ENCODE results near the gene IQGAP2. TPM values are rescaled to one million over a fixed set of nuclear protein-coding genes. Genes with fewer than 3 reads are reported as not detected.
"Not testable (repeated sequence)": the region's sequence is repeated elsewhere in the genome, so short reads cannot be mapped to it uniquely, and the experiment has no call there.

Gene IQGAP2
- total RNA-seq, 2 experiments from 2014 or later = 118 to 124 TPM

- H3K4me1 Mint-ChIP-seq = no peaks in the 10 kb centered on the region
- H3K27me3 Mint-ChIP-seq = no peaks in the 10 kb centered on the region
- H3K4me3 Mint-ChIP-seq = no peak overlapping the region
- no peak for DNase-seq
- H3K36me3 Mint-ChIP-seq (ENCODE audit: low read depth) = peaks cover 71% of the 10 kb centered on the region
- ChIA-PET POLR2A (no interaction called here), CTCF (no interaction called here)
- no peak overlapping the region for H3K27ac Mint-ChIP-seq
- no peaks in the 10 kb centered on the region for H3K9me3 Mint-ChIP-seq
Measured at GRCh38 chr5:76663573-76663972, 260.5 kb downstream of the IQGAP2 start.

- no peak overlapping the region for H3K27ac Mint-ChIP-seq
- H3K36me3 Mint-ChIP-seq (ENCODE audit: low read depth) = peaks cover 71% of the 10 kb centered on the region
Measured at GRCh38 chr5:76664079-76664478, 261.0 kb downstream of the IQGAP2 start.

GRCh38 chr5:76667495-76667894 is 264.4 kb downstream of the IQGAP2 start:
- no peak for DNase-seq

More at GRCh38 chr5:76664079-76664478, 261.0 kb downstream of the IQGAP2 start:
- DNase-seq = no peak
- CTCF ChIA-PET = no interaction called here
- POLR2A ChIA-PET = no interaction called here
- Mint-ChIP-seq H3K4me1 (no peaks in the 10 kb centered on the region), H3K4me3 (no peak overlapping the region), H3K27me3 (no peaks in the 10 kb centered on the region), H3K9me3 (no peaks in the 10 kb centered on the region)

GRCh38 chr5:76669245-76669644 is 266.2 kb downstream of the IQGAP2 start:
- peaks cover 80% of the 10 kb centered on the region for H3K36me3 Mint-ChIP-seq (ENCODE audit: low read depth)
- no peaks in the 10 kb centered on the region for H3K27me3 Mint-ChIP-seq
- H3K4me3 Mint-ChIP-seq = no peak overlapping the region
- no peak overlapping the region for H3K27ac Mint-ChIP-seq
- no peak for DNase-seq
- ChIA-PET CTCF (interaction anchor here (0.9 to 1.9 kb wide), 3 partner anchors 67 to 105 kb away, joined by 3 to 9 read pairs (median 4); no protein-coding TSS in a partner anchor), POLR2A (no interaction called here)
- H3K4me1 Mint-ChIP-seq = no peaks in the 10 kb centered on the region
- H3K9me3 Mint-ChIP-seq = no peaks in the 10 kb centered on the region

More at GRCh38 chr5:76667495-76667894, 264.4 kb downstream of the IQGAP2 start:
- Mint-ChIP-seq H3K27ac (no peak overlapping the region), H3K4me1 (no peaks in the 10 kb centered on the region), H3K9me3 (no peaks in the 10 kb centered on the region), H3K27me3 (no peaks in the 10 kb centered on the region), H3K36me3 (ENCODE audit: low read depth) (peaks cover 84% of the 10 kb centered on the region), H3K4me3 (no peak overlapping the region)
- ChIA-PET POLR2A (interaction anchor here (0.6 kb wide), 1 partner anchor 11 kb away, joined by 3 read pairs; no protein-coding TSS in a partner anchor), CTCF (interaction anchor here (0.8 to 1.9 kb wide), 4 partner anchors 26 to 107 kb away, joined by 3 to 9 read pairs (median 4); no protein-coding TSS in a partner anchor)

GRCh38 chr5:76670508-76670907 is 267.4 kb downstream of the IQGAP2 start:
- Mint-ChIP-seq H3K27ac (no peak overlapping the region), H3K9me3 (no peaks in the 10 kb centered on the region), H3K27me3 (no peaks in the 10 kb centered on the region), H3K4me3 (no peak overlapping the region), H3K4me1 (no peaks in the 10 kb centered on the region), H3K36me3 (ENCODE audit: low read depth) (peaks cover 80% of the 10 kb centered on the region)
- ChIA-PET CTCF (interaction anchor here (0.8 kb wide), 1 partner anchor 104 kb away, joined by 3 read pairs; no protein-coding TSS in a partner anchor), POLR2A (no interaction called here)
- DNase-seq = no peak

GRCh38 chr5:76672242-76672641 is 269.2 kb downstream of the IQGAP2 start:
- CTCF ChIA-PET = no interaction called here
- H3K4me3 Mint-ChIP-seq = no peak overlapping the region
- no peak for DNase-seq
- no peaks in the 10 kb centered on the region for H3K4me1 Mint-ChIP-seq
- H3K9me3 Mint-ChIP-seq = no peaks in the 10 kb centered on the region
- H3K27ac Mint-ChIP-seq = no peak overlapping the region
- H3K27me3 Mint-ChIP-seq = no peaks in the 10 kb centered on the region
- peaks cover 83% of the 10 kb centered on the region for H3K36me3 Mint-ChIP-seq (ENCODE audit: low read depth)
- POLR2A ChIA-PET = no interaction called here

GRCh38 chr5:76673125-76673524 is 270.0 kb downstream of the IQGAP2 start:
- POLR2A ChIA-PET = no interaction called here
- H3K9me3 Mint-ChIP-seq = no peaks in the 10 kb centered on the region
- H3K27ac Mint-ChIP-seq = no peak overlapping the region
- CTCF ChIA-PET = no interaction called here
- no peaks in the 10 kb centered on the region for H3K27me3 Mint-ChIP-seq
- DNase-seq = no peak
- no peak overlapping the region for H3K4me3 Mint-ChIP-seq
- H3K36me3 Mint-ChIP-seq (ENCODE audit: low read depth) = peaks cover 78% of the 10 kb centered on the region
- no peaks in the 10 kb centered on the region for H3K4me1 Mint-ChIP-seq

- Mint-ChIP-seq H3K36me3 (ENCODE audit: low read depth) (peaks cover 80% of the 10 kb centered on the region), H3K27me3 (no peaks in the 10 kb centered on the region), H3K4me3 (no peak overlapping the region), H3K9me3 (no peaks in the 10 kb centered on the region), H3K4me1 (no peaks in the 10 kb centered on the region), H3K27ac (no peak overlapping the region)
- no peak for DNase-seq
- ChIA-PET POLR2A (no interaction called here), CTCF (interaction anchor here (1.6 to 1.8 kb wide), 2 partner anchors 31 to 100 kb away, joined by 3 to 5 read pairs; no protein-coding TSS in a partner anchor)
Measured at GRCh38 chr5:76674330-76675066, 271.4 kb downstream of the IQGAP2 start.

- CTCF ChIA-PET = interaction anchor here (1.8 kb wide), 1 partner anchor 30 kb away, joined by 3 read pairs; no protein-coding TSS in a partner anchor
- H3K9me3 Mint-ChIP-seq = no peaks in the 10 kb centered on the region
- peaks cover 5% of the 10 kb centered on the region for H3K4me1 Mint-ChIP-seq
- H3K4me3 Mint-ChIP-seq = no peak overlapping the region
- H3K27ac Mint-ChIP-seq = no peak overlapping the region
- POLR2A ChIA-PET = no interaction called here
- H3K27me3 Mint-ChIP-seq = no peaks in the 10 kb centered on the region
- H3K36me3 Mint-ChIP-seq (ENCODE audit: low read depth) = peaks cover 80% of the 10 kb centered on the region
- DNase-seq = no peak
Measured at GRCh38 chr5:76675364-76675763, 272.3 kb downstream of the IQGAP2 start.

GRCh38 chr5:76677849-76678472 is 274.9 kb downstream of the IQGAP2 start:
- Mint-ChIP-seq H3K36me3 (ENCODE audit: low read depth) (peaks cover 77% of the 10 kb centered on the region), H3K9me3 (no peaks in the 10 kb centered on the region), H3K27ac (no peak overlapping the region), H3K4me1 (peaks cover 11% of the 10 kb centered on the region), H3K27me3 (no peaks in the 10 kb centered on the region), H3K4me3 (no peak overlapping the region)
- DNase-seq = no peak
- ChIA-PET POLR2A (interaction anchor here (0.6 to 0.7 kb wide), 2 partner anchors 11 to 314 kb away, joined by 3 to 4 read pairs; no protein-coding TSS in a partner anchor), CTCF (interaction anchor here (1.2 kb wide), 1 partner anchor 25 kb away, joined by 3 read pairs; no protein-coding TSS in a partner anchor)

GRCh38 chr5:76679231-76679630 is 276.1 kb downstream of the IQGAP2 start:
- DNase-seq = no peak
- peaks cover 11% of the 10 kb centered on the region for H3K4me1 Mint-ChIP-seq
- H3K4me3 Mint-ChIP-seq = no peak overlapping the region
- H3K36me3 Mint-ChIP-seq (ENCODE audit: low read depth) = peaks cover 79% of the 10 kb centered on the region
- ChIA-PET CTCF (no interaction called here), POLR2A (no interaction called here)
- H3K9me3 Mint-ChIP-seq = no peaks in the 10 kb centered on the region
- no peak overlapping the region for H3K27ac Mint-ChIP-seq
- no peaks in the 10 kb centered on the region for H3K27me3 Mint-ChIP-seq

GRCh38 chr5:76680826-76681225 is 277.7 kb downstream of the IQGAP2 start:
- not testable (repeated sequence) for H3K27me3 Mint-ChIP-seq, H3K9me3 Mint-ChIP-seq, DNase-seq, H3K27ac Mint-ChIP-seq, H3K4me3 Mint-ChIP-seq
- Mint-ChIP-seq H3K4me1 (peaks cover 11% of the 10 kb centered on the region), H3K36me3 (ENCODE audit: low read depth) (peaks cover 79% of the 10 kb centered on the region)
- ChIA-PET CTCF (interaction anchor here (1.5 kb wide), 1 partner anchor 94 kb away, joined by 4 read pairs; no protein-coding TSS in a partner anchor), POLR2A (interaction anchor here (1.5 kb wide), 1 partner anchor 59 kb away, joined by 3 read pairs; no protein-coding TSS in a partner anchor)

GRCh38 chr5:76681287-76681686 is 278.2 kb downstream of the IQGAP2 start:
- Mint-ChIP-seq H3K27me3 (no peaks in the 10 kb centered on the region), H3K4me3 (no peak overlapping the region), H3K4me1 (peaks cover 11% of the 10 kb centered on the region), H3K9me3 (no peaks in the 10 kb centered on the region), H3K36me3 (ENCODE audit: low read depth) (peaks cover 79% of the 10 kb centered on the region), H3K27ac (no peak overlapping the region)
- ChIA-PET CTCF (interaction anchor here (1.5 kb wide), 1 partner anchor 93 kb away, joined by 4 read pairs; no protein-coding TSS in a partner anchor), POLR2A (interaction anchor here (1.5 kb wide), 1 partner anchor 59 kb away, joined by 3 read pairs; no protein-coding TSS in a partner anchor)
- DNase-seq = no peak
